ENCODE data around the gene ONECUT2.

Gene ONECUT2

GRCh38 chr18:57431467-57432080 lies 3.6 kb upstream of the ONECUT2 start:
- DNase-seq (ENCODE audit: low read depth): no peak

- DNase-seq (ENCODE audit: low read depth): no peak
Observed at GRCh38 chr18:57432140-57432539, 3.0 kb upstream of the ONECUT2 start.

GRCh38 chr18:57432751-57433400 lies 2.3 kb upstream of the ONECUT2 start:
- no peak for DNase-seq (ENCODE audit: low read depth)

GRCh38 chr18:57433482-57433881 lies 1.7 kb upstream of the ONECUT2 start:
- DNase-seq (ENCODE audit: low read depth): no peak

- no peak for DNase-seq (ENCODE audit: low read depth)
Observed at GRCh38 chr18:57433934-57434535, 1.1 kb upstream of the ONECUT2 start.

- DNase-seq (ENCODE audit: low read depth): no peak
Observed at GRCh38 chr18:57435846-57436190, 644 bp downstream of the ONECUT2 start.

GRCh38 chr18:57436191-57436964 lies 1.2 kb downstream of the ONECUT2 start:
- DNase-seq (ENCODE audit: low read depth): no peak

GRCh38 chr18:57436965-57437333 lies 1.8 kb downstream of the ONECUT2 start:
- no peak for DNase-seq (ENCODE audit: low read depth)

- DNase-seq (ENCODE audit: low read depth): no peak
Observed at GRCh38 chr18:57437402-57437765, 2.2 kb downstream of the ONECUT2 start.

- DNase-seq (ENCODE audit: low read depth): peak; percentile 13
Observed at GRCh38 chr18:57437766-57438671, 2.8 kb downstream of the ONECUT2 start.

- DNase-seq (ENCODE audit: low read depth): no peak
Observed at GRCh38 chr18:57438743-57439608, 3.8 kb downstream of the ONECUT2 start.

- no peak for DNase-seq (ENCODE audit: low read depth)
Observed at GRCh38 chr18:57439609-57439968, 4.4 kb downstream of the ONECUT2 start.

- no peak for DNase-seq (ENCODE audit: low read depth)
Observed at GRCh38 chr18:57439985-57440330, 4.8 kb downstream of the ONECUT2 start.

- no peak for DNase-seq (ENCODE audit: low read depth)
Observed at GRCh38 chr18:57440331-57441070, 5.3 kb downstream of the ONECUT2 start.

GRCh38 chr18:57441071-57441794 lies 6.1 kb downstream of the ONECUT2 start:
- DNase-seq (ENCODE audit: low read depth): no peak

- no peak for DNase-seq (ENCODE audit: low read depth)
Observed at GRCh38 chr18:57443247-57443646, 8.1 kb downstream of the ONECUT2 start.

- DNase-seq (ENCODE audit: low read depth): no peak
Observed at GRCh38 chr18:57443702-57444101, 8.5 kb downstream of the ONECUT2 start.

GRCh38 chr18:57444301-57444759 lies 9.2 kb downstream of the ONECUT2 start:
- DNase-seq (ENCODE audit: low read depth): no peak

GRCh38 chr18:57445488-57446319 lies 10.5 kb downstream of the ONECUT2 start:
- no peak for DNase-seq (ENCODE audit: low read depth)

All from fibroblast of gingiva (primary cell).